Sciatic nerve (tissue), 2 donors: ENCODE data around the gene ADCY3. TPM values are rescaled to one million over a fixed set of nuclear protein-coding genes. Genes with fewer than 3 reads are reported as not detected.
A peak's percentile ranks its signal among the peaks of the same experiment; 100 is the strongest.

Source experiments
- ATAC-seq: fragments of 200-7000 bp; cut with Tn5 transposase; one replicate; pipeline ENCODE4 v1.9.1; 2020; ENCODE audit warnings: mild to moderate bottlenecking, moderate library complexity
- DNase-seq: peaks from one replicate; pipeline ENCODE4 v3.0.0-alpha.2; 2020; ENCODE audit warnings: low spot score
- intact Hi-C: fragments of 100-400 bp; cut with DNase I; formaldehyde crosslinking; loops from one replicate; pipeline ENCODE4 v1.14.2; 2022
- total RNA-seq: library from RNA; stranded (reverse); fragmentation: NEBNext Ultra II Directional; extraction: Animal tissue kit (Norgen Biotek cat#: 25700); gene quantifications from one replicate; pipeline ENCODE4 v1.2.1, GENCODE V29; 2021
- donor health status: DM: no; HTN: no; CAD: no.
- donor health status: DM: no; HTN: no; CAD: no.

Gene ADCY3
- total RNA-seq, 1 donor from 2014 or later = 306 TPM

DNA sequence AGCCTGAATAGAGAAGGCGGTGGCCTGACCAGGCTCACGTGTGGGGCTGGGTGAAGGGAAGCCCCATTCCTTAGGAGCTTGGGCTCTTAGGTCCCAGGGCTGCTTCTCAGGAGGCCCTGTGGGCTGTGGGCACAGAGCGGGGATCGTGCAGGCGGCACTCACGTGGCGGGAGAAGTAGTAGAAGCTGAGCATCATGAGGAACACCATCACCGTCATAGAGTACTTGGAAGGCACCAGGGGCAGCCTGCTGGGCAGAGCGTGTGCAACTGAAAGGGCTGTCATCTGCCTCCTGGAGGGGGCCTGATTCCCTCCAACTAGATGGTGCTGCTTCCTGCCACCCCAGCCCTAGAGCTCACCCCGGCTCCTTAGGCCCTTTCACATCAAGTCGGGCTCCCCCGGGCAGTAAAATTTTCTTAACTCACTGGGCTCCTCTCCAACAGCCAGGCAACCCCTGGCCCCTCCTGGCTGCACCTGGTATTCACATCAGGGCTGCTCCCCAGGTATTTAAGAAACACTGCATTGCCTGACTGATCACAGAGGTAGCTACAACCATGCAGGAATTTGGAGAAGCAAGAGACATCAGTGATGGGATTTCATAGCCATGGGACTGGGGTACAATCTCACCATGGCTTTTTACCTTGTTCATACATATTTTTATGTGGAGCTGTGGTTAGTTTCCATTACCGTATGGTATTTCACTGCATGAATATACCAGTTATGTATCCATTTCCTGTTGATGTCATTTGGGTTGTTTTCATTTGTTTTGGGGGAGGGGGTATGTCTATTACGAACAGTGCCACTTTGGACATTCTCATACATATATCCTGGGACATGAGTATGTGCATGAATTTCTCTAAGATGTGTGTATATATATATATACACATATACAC, 93.9 kb downstream of the ADCY3 start:
- ATAC-seq = no peak
- intact Hi-C loops = loop anchor here (5.0 kb wide), 1 partner anchor 419 kb away; no protein-coding TSS in a partner anchor
- DNase-seq = peak; percentile 52

DNA sequence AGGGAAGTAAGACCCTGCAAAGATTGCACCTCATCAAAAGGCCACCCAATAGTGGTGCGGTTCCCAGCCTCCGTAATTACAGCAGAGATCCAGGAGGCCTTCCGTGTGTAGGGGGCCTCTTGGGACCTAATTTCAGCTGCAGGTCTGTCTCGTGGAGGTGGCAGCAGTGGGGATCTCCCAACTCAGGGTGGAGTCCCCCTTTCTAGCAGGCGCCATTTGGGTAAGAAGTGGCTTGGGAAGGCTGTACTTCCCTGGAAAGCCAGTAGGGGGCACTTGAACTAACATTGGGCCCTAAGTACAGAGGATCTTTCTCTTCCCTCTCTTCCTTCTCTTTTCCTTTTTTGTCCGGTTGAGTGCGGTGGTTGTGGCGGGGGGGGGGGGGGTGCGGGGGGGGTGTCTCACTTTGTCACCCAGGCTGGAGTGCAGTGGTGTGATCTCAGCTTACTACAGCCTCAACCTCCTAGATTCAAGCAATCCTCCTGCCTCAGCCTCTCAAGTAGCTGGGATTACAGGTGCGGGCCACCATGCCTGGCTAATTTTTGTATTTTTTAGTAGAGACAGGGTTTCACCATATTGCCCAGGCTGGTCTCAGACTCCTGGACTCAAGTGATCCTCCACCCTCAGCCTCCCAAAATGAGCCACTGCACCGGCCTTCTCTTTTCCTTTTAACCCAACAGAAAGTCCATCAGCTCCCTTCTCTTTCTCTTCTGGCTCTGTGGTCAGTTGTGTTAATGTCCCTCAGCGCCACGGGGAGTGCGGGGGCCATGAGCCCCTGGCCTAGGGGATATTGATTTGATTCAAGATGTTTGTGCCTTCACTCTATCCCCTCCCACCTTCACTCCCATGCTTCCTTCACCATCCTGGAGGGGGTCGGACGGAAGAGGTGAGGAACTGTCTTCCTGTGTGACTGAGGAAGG, 94.8 kb downstream of the ADCY3 start:
- DNase-seq (peak; percentile 51), ATAC-seq (no peak)
- intact Hi-C loops = loop anchor here (5.0 kb wide), 1 partner anchor 418 kb away; no protein-coding TSS in a partner anchor

DNA sequence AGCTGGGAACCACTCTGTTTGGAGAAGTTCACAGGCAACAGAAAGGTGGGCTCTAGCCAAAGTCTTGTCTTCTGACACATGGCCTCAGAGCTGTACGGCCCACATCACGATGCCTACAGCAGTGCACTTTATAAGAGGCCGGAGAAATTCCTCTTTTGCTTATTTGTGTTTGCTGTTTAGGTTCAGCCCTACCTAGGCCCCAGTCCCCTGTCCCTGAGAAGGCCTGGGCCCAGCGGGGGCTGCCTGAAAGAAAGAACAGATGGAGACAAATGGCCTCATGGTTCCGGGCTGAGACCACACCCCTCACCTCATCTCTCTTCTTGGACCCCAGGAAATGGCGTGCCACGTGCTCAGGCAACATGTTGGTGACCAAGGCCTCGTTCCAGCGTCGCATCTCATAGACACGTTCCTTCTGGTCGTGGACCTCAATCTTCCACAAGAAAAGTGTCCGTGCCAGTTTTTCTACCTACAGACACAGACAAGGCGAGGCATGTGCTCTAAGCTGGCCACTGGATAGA, 95.9 kb downstream of the ADCY3 start:
- DNase-seq = peak; percentile 49
- intact Hi-C loops = no loop called here
- no peak for ATAC-seq

DNA sequence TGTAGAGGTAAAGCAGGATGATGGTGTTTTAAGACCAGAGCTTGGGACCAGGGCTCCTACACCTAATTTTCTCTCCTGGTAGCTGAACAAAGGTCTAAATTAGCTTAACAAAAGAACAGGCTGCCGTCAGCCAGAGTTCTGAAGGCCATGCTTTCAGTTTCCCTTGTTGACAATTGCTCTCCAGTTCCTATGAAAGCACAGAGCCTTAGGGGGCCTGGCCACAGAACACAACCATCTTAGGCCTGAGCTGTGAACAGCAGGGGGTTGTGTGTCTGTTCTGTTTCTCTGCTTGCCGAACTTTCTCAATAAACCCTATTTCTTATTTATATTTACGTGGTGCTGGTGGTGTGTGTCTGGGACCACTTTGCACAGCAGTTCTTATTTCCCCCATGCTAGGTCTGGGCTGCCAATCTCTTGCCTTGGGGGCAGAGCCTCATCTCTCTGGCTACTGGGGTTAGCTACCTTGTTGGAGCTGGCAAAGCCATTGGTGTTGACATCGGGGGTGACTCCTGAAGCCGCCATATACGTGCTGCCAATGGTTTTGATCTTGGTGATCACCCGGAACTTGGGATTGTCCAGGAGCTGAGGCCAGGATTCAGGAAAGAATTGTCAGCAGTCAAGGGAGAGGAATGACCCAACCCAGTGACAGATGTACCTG, 97.9 kb downstream of the ADCY3 start:
- DNase-seq (peak; percentile 42), ATAC-seq (no peak)
- intact Hi-C loops = no loop called here

DNA sequence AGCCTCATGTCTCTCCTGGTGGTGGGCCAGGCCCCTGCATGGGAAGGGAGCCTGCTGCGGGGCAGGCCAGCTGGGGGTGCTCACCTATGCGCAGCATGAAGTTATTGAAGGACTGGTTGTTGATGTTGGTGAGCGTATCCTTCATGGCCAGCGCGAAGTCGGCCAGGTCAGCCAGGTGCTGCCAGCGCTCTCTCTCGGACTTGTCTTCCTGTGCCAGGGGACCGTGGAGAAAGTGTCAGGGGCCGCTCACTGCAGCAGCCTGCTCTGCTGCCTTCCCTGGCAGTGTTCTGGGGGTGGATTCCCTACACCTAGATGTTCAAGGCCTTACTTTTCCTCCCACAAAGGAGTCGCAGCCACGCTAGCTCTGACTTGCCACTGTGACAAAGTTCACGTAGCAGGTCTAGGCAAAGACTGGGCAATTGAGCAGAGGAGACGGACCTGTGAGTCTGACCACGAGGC, 98.6 kb downstream of the ADCY3 start:
- ATAC-seq = no peak
- intact Hi-C loops = no loop called here
- DNase-seq = peak; percentile 46

DNA sequence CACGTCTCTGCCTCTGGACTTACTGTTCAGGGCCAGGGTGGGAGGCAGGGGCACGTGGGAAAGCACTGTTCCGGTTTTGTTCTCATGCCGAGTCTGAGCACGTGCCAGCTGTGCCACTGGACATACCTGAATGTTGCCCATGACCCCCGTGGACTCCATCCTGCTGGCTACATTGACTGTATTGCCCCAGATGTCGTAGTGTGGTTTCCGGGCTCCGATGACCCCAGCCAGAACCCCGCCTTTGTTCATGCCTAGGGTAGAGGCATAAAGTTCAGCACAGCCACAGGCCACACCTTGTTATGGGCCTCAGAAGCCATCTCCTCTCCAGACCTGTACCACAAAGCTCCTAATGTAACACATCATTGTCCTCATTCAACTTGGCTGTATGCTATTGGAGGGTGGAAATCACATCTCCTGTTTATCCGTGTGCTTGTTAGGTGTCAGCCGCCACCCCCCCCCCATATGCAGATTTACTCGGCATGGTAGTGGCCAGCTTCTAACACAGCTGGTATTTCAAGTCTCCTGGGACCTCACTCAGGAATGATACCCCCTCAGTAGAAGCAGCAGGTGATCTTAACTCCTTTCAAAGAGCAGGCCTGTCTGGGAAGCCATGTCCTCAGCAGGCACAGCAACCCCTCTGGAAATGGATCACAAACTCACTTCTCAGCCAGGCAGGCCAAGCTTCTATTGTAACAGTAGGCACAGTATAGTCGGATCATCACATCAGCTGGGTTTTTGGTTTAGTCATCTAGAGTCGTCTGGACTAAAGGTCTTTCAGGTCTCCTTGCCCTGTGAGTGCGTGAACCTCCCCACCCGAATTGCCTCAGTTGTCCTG, 99.2 kb downstream of the ADCY3 start:
- intact Hi-C loops = no loop called here
- ATAC-seq (no peak), DNase-seq (peak; percentile 42)

DNA sequence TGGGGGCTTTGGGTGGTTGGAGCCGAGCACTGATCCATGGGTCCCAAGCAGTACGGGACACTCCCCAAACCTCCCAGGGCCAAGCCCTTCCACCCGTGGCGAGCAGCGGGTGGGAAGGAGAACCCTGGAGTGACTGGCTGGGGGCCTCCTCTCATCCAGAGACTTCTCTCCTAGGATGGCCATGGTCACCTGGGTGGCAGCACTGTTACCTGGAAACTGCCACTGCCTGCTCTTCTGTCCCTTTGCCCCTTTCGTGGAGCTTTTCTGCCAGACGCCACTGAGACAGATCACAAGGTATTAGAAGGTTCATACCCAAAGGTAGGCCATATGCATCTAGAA, 99.9 kb downstream of the ADCY3 start:
- intact Hi-C loops = no loop called here
- ATAC-seq (no peak), DNase-seq (no peak)

DNA sequence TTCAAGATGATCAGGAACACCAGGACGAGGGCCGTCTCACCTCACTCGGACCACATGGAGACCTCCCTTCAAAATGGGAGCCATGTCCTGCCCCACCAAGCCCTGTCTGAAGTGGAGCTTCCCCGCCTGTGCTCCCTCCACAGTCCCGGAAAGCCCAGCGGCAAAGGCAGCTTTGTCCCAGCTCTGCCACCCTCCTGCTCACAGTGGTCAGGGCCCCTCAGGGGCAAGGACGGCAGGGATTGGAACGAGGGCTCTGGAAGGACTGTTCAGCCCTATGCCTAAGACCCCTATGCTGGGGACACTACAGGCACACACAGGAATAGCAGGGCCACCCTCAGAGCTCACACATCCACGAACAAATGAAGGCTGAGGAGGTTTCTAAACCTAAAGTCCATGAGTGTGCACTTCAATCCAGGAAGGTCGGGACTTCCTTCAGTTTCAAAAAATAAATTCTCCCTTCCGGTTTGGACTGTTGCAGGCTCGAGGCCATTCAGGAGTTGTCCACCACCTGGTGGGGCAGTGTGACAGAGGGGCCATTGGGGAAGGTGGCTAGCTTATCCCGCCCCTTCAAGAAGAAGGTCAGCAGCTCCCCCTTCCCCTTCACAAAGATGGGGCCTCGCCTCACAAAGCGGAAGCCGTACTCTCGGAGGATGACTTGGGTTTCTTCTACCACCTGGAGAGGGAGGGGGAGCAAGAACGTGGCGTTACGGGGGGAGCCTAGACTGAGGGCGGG, 100.4 kb downstream of the ADCY3 start:
- ATAC-seq = no peak
- intact Hi-C loops = no loop called here
- DNase-seq = no peak

DNA sequence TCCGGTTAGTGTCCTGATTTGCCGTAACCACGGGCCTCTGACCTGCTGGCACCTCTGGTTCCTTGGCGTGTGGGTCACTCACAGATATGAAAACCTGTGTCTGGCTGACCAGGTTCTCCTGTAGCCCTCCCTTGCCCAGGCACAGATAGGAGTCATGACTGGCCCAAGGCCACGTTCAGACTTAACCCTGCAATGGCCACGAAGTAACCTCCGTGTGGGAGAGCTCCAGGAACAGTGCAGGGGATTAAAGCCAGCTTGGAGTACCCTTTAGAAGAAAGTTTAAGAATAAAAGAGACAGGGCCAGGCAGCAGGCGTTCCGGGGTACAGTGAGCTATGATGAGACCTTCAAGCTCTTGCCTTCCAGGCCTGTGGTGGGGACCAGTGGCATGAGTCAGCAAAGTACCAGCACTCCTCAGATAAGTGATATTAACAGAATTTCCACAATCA, 101.3 kb downstream of the ADCY3 start:
- intact Hi-C loops = no loop called here
- DNase-seq = no peak
- no peak for ATAC-seq

DNA sequence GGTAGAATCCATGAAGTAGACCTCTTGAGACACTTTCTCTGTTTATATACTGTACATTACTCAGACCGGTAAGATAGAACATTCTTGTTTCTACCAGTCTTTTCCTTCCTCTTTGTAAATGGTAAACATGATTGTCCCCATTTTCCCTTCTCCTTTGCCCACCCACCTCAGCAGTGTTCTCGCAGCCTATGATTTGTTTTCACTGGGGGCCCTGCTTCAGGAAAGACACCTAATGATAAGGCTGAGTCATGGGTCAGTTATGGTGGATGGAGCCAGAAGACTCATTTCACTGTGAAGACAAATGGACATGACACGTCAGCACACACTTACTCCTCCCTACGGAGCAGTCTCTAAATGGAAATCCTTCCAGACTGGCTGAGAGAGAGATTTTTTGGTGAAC, 103.2 kb downstream of the ADCY3 start:
- DNase-seq = no peak
- no peak for ATAC-seq
- intact Hi-C loops = no loop called here

DNA sequence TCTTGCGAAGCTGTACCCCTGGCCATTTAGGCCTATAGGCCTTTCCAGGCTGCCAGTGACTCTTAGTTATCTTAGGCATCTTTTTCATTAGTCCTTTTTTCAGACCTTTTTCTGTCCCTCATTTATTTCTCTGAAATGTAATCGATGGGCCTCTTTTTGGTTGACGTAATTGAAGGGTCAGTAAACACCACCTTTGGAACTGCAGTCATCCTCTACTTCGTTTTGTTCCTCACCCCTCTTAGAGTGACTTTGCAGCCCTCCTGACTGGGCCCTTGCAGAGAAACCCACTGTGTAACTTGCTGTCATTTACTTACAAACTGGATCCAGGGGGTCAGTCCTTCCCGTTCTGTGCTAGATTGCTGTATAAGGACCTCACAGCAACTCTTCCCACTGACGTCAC, 103.6 kb downstream of the ADCY3 start:
- DNase-seq (no peak), ATAC-seq (no peak)
- intact Hi-C loops = no loop called here

DNA sequence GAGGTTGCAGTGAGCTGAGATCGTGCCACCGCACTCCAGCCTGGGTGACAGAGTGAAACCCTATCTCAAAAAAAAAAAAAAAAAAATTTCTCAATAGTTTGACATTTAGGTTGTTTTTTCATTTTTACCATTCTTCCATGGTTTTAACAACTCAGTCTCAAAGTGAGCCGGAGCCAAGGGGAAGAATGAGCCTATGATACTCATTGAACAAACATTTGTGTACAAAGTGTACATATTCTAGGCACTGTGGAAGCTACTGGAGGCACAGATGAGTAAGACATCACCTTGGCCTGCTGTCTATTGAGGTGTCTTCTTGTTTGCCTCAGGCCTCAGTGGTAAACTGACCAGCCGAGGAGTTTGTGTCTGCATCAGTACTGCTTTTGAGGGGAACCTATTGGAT, 104.9 kb downstream of the ADCY3 start:
- intact Hi-C loops = no loop called here

DNA sequence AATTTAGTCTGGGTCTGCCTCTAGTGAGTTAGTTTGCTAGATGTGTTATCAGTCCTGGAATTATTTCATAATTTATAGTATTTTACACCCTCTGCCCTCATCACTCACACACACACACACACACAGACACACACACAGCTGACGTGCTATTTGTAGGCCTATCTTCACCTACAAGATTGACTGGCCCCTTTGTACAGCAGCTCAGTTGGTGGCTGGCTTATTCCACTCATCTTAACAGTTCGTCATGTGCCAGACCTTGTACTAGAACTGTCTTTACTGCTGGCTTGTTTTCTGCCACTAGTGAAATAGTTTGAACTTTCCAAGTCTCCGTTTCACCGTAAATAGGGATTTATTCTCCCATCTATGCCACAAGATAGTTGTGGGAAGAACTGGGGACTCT, 105.5 kb downstream of the ADCY3 start:
- ATAC-seq = no peak
- intact Hi-C loops = no loop called here
- DNase-seq = no peak

More for the DNA sequence above, 104.9 kb downstream of the ADCY3 start:
- DNase-seq (no peak), ATAC-seq (no peak)

DNA sequence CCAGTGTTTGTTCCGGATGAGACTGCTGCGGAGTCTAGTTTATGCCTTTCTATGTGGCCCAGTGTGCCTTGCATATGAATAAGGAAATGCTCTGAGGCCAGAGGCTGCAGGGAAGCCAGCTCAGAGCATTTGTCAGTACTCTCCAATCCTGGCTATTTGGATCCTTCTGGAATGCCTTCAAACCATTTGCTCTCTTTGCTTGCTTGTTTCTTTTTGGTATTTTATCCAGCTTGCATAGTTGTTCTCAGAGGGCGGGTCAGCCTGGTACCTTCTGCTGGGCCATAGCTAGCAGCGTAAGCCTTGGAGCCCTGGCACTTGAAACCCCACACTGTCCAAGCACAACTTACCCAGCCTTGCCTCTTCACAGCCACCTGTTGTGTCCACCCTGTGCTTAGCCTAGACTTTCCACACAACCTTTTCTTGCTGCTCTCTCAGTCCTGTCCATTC, 106.3 kb downstream of the ADCY3 start:
- DNase-seq = no peak
- no peak for ATAC-seq
- intact Hi-C loops = no loop called here

DNA sequence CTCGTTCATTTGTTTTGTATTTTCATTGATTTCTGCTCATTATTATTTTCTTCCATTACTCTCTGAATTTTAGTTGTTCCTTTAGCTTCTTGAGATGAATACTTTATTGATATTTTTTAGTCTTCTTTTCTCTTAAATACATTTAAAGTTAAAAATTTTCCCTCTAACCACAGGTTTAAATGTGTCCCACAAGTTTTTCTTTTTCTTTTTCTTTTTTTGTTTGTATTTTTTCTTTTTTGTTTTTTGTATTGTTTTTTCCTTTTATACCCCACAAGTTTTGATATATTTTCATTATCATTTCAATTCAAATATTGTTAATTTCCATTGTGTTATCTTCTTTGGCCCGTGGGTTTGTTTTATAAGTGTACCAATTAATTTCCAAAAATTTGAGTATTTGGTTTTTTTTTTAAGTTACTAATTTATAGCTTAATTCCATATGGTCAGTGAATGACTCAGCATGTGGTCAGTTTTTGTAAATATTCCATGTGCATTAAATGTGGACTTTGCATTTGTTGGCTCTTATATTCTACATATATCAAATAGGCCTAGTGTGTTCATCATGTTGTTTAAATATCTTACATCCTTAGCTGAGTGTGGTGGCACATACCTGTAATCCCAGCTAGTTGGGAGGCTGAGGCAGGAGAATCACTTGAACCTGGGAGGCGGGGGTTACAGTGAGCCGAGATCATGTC, 110.6 kb downstream of the ADCY3 start:
- no peak for ATAC-seq

DNA sequence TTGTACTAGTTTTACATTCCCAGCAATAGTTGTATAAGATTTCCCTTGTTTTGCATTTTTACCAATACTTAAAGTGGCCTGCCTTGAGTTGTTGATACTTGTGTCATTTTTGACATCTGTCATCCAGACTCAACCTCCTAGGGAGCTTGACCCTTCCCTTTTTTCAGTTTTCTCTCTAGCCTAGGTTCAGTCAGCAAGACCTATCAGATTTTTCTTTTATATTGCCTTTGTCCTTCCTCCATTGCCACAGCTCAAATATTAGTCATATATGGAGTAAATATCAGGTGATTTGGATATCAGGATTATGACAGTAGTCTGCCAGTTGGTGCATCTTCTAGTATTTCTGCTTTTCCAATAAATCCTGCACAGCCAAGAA, 113.4 kb downstream of the ADCY3 start:
- DNase-seq (no peak), ATAC-seq (no peak)
- intact Hi-C loops = no loop called here

More for the DNA sequence above, 110.6 kb downstream of the ADCY3 start:
- intact Hi-C loops = no loop called here
- DNase-seq = no peak
